Measurements from ENCODE around the gene TMEM87A.

Gene TMEM87A

GRCh38 chr15:42283671-42284070 is 10.4 kb upstream of the TMEM87A start:
- ChIA-PET CTCF (interaction anchor here (0.6 to 0.7 kb wide), 2 partner anchors 30 to 863 kb away, joined by 3 read pairs; no protein-coding TSS in a partner anchor), POLR2A (ENCODE audit: low non-redundant PET) (interaction anchor here (0.6 kb wide), 1 partner anchor 12 kb away, joined by 4 read pairs; no protein-coding TSS in a partner anchor)
- no peak for TF ChIP-seq CTCF (conservative IDR thresholded peaks at IDR 0.05; ENCODE audit: low read depth)
- no peak for DNase-seq (ENCODE audit: low spot score)
- H3K27ac ChIP-seq, result no peak overlapping the region

- ChIA-PET CTCF (interaction anchor here (0.7 kb wide), 1 partner anchor 17 kb away, joined by 3 read pairs; no protein-coding TSS in a partner anchor), POLR2A (ENCODE audit: low non-redundant PET) (interaction anchor here (0.6 kb wide), 1 partner anchor 13 kb away, joined by 4 read pairs; no protein-coding TSS in a partner anchor)
- no peak for DNase-seq (ENCODE audit: low spot score)
- no peak overlapping the region for H3K27ac ChIP-seq
- no peak for TF ChIP-seq CTCF (conservative IDR thresholded peaks at IDR 0.05; ENCODE audit: low read depth)
These were observed 9.7 kb upstream of the TMEM87A start for GRCh38 chr15:42282926-42283325.

GRCh38 chr15:42282344-42282743 is 9.1 kb upstream of the TMEM87A start:
- no peak overlapping the region for H3K27ac ChIP-seq
- ChIA-PET CTCF (no interaction called here), POLR2A (ENCODE audit: low non-redundant PET) (no interaction called here)
- no peak for DNase-seq (ENCODE audit: low spot score)
- no peak for TF ChIP-seq CTCF (conservative IDR thresholded peaks at IDR 0.05; ENCODE audit: low read depth)

- ChIA-PET POLR2A (ENCODE audit: low non-redundant PET) (no interaction called here), CTCF (no interaction called here)
- TF ChIP-seq CTCF (conservative IDR thresholded peaks at IDR 0.05; ENCODE audit: low read depth), result no peak
- H3K27ac ChIP-seq, result no peak overlapping the region
- no peak for DNase-seq (ENCODE audit: low spot score)
These were observed 6.0 kb upstream of the TMEM87A start for GRCh38 chr15:42279234-42279723.

- H3K27ac ChIP-seq, result no peak overlapping the region
- DNase-seq (ENCODE audit: low spot score), result no peak
- CTCF ChIA-PET, result interaction anchor here (0.6 kb wide), 1 partner anchor 31 kb away, joined by 3 read pairs; no protein-coding TSS in a partner anchor
- no peak for TF ChIP-seq CTCF (conservative IDR thresholded peaks at IDR 0.05; ENCODE audit: low read depth)
- POLR2A ChIA-PET (ENCODE audit: low non-redundant PET), result no interaction called here
These were observed 3.5 kb upstream of the TMEM87A start for GRCh38 chr15:42276762-42277161.

- ChIA-PET POLR2A (ENCODE audit: low non-redundant PET) (no interaction called here), CTCF (interaction anchor here (0.7 kb wide), 1 partner anchor 963 kb away, joined by 3 read pairs; no protein-coding TSS in a partner anchor)
- DNase-seq (ENCODE audit: low spot score), result no peak
- no peak overlapping the region for H3K27ac ChIP-seq
- no peak for TF ChIP-seq CTCF (conservative IDR thresholded peaks at IDR 0.05; ENCODE audit: low read depth)
These were observed 2.7 kb upstream of the TMEM87A start for GRCh38 chr15:42275780-42276391.
